ENCODE measurements around the gene COX5B.

- no peak for TF ChIP-seq POLR2AphosphoS5 (IDR thresholded peaks at IDR 0.05; ENCODE audit: borderline replicate concordance, low read depth, low read length)
- no peak for TF ChIP-seq EZH2 (IDR thresholded peaks at IDR 0.05)
- TF ChIP-seq FOXP2 (optimal IDR thresholded peaks at IDR 0.05; ENCODE audit: control extremely low read depth, extremely low read length, insufficient read depth), result no peak
Observed at GRCh38 chr2:97697252-97698235, 51.7 kb downstream of the COX5B start.
